ENCODE data around the gene TUBA8.
"Not testable (repeated sequence)": the region's sequence is repeated elsewhere in the genome, so short reads cannot be mapped to it uniquely, and the experiment has no call there.

Gene TUBA8

DNA sequence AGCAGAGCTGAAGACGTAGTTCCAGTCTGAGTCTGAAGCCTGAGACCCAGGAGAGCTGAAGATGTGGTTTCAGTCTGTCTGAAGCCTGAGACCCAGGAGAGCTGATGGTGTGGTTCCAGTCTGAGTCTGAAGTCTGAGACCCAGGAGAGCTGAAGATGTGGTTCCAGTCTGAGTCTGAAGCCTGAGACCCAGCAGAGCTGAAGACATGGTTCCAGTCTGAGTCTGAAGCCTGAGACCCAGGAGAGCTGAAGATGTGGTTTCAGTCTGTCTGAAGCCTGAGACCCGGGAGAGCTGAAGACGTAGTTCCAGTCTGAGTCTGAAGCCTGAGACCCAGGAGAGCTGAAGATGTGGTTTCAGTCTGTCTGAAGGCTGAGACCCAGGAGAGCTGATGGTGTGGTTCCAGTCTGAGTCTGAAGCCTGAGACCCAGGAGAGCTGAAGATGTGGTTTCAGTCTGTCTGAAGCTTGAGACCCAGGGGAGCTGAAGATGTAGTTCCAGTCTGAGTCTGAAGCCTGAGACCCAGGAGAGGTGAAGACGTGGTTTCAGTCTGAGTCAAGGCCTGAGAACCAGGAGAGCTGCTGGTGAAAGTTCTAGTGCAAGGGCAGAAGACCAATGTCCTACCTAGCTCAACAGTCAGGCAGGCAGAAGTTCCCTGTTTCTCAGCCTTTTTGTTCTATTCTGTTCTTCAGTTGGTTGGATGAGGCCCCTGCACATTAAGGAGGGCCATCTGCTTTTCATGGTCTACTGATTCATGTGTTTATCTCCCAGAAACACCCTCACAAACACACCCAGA, 3.9 kb upstream of the TUBA8 start:
- not testable (repeated sequence) for FAIRE-seq

DNA sequence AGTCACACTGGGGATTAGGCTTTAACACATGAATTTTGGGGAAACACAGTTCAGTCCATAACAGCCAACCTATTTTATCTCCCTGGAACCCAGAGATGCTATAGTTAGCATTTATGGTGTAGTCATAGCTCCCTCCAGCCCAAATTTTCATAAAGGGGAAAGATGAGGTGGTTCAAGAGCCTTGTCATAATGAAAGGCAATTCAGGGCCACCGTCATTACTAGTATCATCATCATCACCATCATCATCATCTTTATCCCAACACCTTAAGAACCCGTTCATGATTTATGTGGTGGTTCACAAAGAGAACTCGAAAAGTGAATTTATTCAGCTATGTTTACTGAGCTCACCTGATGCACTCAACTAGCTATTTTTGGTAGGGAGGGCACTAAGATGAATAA, 2.4 kb upstream of the TUBA8 start:
- FAIRE-seq: no peak

DNA sequence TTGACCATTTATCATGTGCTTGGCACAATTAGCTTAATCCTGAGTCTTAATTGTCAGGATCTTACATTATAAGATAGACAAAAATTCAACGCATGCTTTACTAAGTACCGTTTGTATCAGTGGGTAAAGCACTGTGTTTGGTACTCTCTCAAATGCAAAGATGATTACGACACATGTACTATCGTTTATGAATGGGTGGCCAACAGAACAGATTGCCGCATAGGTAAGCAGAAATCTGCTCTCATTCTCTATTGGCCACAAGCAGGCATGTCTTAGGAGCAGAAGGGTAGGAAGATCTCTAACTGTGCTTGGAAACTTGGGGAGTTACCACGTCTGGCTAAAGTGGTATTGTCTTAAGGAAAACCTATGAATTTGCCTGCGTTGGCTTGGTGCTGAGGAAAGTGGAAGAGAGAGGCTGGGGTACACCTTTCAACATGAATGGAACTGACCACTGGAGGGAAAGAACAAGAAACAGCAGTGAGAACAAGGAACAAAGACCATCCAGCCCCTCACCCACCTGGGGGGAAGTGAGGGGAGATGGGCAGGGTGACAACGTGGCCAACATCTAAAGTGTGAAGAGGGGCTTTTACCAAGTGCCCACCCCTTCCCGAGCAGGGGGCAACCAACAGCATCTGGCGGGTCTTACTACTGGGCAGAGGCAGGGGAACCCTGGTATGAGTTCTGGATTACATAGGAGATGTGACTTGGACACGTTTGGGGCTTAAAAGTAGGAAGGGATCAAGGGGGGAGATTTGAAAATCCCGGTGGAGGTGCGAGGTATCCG, 1.0 kb upstream of the TUBA8 start:
- FAIRE-seq: no peak

DNA sequence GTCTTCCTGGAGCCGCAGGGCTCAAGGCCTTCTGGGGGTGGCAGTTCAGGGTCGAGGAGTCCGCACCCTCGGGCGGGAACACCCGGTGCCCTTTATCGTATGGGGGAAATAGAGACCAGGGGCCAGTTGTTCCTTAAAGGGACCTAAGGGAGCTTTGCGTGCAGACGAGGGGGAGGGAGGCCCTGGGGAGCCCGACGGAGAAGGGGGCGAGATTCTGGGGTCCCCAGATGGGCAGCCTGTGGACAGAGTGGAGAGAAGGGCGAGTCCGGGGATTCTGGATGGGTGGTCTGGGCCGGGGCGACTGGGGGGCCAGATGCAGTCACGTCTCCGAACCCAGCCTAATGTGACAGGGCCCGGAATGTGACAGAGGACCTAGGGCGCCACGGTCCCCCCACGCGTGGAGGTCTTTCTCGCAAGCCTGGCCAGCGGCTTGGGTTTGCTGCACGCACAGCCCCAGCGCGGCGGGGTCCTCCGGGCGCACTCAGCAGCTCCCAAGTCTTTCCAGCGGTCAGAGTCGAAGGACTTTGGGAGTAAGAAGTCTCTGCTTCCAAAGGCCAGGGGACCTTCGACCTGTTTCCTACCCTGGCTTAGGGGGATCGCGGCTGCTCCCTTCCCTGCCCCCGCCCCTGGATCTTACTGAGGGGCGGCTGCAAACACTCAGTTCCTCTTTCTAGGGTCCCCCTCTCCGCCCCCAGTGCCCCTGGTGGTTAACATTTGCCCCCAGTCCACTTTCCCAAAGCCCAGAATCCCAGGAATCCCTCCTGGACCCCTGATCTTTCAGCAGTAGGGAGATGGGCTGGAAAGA, 547 bp downstream of the TUBA8 start:
- FAIRE-seq: no peak

DNA sequence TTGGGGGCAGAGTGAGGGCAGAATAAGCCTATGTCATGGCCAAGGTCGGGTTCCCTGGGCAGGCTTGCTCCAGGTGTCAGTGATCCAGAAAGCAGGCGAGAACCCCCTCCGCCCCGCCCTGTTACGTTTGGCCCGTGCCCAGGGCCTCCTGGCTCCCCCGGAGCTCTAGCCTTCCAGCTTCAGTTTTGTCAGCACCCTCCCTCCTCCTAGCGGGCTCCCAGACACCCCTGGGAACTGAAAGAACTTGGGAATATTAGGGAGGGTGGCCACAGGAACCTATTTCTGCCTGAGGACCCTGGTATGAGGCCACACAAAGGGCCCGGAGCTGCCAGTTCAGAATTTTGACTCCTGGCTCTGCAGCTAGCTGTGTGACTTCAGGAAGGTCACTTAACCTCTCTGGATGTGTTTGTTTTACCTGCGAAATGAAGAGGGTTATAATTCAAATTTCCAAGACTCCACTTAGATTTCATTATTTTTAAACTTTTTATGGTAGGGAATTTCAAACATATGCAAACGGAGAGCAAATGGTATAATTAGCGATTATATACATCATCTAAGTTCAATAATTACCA, 1.2 kb downstream of the TUBA8 start:
- no peak for FAIRE-seq

DNA sequence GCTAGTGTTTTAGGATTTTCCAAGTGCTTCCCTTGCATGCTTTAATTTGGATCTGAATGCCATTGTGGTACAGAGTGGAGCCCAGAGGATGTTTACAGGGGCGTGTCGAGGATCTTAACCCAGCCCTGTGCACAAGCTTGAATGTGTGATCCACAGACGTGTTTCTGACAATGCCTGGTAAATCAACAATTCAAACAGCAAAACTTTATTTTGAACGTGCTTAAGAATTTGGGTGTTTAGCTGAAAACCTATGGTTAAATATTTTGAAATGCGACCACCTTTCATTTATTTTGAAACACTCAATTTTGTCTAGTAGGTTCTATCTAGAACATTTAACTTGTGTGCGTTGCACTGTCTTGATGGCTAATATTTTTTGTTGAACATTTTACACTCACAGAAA, 1.8 kb downstream of the TUBA8 start:
- FAIRE-seq: no peak

DNA sequence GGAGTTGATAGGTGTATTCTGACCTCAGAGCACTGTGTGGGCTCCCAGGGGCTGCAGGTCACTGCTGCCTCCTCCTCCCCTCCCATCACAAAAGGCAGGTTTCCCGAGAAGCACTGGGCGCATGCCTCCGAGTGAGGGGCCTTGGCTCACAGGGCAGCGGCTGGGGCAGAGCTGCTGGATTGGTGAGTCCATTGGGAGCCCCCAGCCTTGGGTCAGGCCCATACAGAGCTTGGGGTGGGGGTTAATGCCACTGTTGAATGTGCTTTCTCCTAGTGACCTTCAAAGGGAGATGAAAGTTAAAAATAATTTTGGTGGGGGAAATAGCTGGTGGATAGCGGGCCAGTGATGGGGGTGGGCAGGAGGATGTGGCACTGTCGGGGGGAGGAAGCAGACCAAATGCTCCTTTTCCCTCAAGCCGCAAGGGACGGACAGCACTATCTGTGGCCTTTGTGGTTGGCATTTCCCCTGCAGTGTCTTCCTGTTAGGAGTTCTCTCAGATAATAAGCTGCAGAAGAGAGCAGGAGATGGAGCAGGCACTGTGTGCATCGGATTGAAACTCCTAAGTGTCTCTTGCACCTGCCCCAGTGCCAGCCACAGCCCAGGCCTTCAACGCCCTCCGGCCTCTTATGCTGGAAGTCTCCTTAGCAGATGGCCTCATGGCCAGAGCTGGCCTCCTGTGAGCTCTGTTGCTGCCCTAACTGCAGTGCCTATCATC, 3.2 kb downstream of the TUBA8 start:
- no peak for FAIRE-seq

DNA sequence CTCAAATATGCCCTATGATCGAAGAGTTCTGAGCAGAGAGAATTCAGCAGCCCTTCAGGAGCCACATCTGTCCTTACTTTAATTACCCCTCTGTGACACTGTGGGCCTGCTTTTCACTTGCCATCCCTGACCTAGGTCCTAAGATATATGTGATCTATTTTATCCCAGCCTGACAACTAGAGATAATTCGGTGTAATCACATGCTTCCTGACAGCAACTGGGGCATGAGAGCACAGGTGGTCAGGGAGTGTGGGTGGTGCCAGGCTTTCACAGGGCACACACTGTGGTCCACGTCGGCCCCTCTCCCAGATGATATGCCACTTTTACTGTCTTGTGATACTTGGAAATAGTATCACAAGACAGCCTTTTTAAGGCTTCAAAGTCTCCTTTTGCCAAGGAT, 3.9 kb downstream of the TUBA8 start:
- no peak for FAIRE-seq

DNA sequence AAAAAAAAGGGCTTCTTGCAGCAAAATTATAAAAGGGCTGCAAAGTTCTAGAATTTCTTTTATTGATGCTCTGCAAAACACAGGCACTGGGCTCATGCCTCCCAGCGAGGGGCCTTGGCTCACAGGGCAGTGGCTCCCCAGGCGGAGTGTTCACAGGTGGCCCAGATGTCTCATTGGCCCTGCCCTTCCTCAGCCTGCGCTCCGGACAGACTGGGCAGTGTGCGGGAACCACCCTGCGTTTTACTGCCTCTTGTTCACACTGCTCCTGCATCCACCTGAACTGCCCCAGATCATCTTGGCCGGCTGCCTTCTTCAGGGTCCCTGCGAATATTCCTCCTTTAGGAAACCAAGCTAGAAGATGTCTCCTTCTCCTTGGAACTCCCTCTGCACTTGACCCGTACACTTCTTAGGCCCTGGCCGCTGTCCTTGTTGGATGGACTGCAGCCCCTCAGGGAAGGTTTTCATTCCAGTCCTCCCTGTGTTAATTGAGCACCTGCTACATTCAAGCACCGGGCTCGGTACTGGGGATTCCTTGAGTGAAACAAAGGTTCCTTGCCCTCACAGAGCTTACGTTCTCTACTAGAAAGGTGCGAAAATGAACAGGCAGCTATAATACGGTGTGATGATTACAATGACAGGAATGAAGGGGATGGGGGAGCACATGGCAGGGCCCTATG, 4.5 kb downstream of the TUBA8 start:
- no peak for FAIRE-seq

DNA sequence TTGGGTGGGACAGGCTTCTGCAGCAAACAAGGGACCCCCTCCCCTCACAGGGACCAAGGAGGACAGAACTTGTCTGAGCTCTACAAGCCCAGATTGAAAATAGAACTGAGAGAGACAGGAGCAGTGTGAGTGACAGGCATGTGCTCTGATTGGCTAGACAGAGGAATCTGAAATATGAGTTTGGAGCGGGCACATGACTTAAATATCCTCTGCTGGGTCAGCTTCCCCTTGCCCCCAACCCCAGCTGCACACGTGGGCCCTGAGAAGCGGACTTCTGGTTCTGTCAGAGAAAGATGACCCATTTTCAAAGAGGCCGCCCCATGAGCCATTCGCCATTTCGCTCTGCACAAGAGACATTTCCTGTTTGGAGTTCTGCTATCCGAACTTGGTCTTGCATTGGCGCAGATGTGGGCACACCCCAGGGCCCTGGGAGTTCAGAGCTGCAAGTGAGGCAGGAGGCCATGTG, 5.3 kb downstream of the TUBA8 start:
- FAIRE-seq: no peak

DNA sequence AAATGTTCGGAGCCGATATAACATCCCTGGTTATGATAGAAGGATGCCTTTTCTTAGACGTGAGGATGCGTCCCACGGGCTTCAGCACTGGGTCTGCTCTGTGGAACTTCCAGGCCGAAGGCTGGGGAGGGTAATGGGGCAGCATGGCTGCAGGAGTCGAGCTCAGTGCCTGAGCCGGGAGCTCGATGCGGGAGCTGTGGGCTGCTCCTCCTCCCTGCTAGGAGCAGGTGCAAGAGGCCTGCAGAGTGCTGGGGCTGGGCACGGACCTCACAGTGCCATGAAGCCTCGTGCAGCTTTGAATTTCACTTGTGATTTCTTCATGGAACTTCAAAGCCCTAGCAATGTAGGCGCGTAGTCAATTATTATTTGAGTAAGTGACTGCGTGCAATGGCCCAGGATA, 6.0 kb downstream of the TUBA8 start:
- FAIRE-seq: no peak

DNA sequence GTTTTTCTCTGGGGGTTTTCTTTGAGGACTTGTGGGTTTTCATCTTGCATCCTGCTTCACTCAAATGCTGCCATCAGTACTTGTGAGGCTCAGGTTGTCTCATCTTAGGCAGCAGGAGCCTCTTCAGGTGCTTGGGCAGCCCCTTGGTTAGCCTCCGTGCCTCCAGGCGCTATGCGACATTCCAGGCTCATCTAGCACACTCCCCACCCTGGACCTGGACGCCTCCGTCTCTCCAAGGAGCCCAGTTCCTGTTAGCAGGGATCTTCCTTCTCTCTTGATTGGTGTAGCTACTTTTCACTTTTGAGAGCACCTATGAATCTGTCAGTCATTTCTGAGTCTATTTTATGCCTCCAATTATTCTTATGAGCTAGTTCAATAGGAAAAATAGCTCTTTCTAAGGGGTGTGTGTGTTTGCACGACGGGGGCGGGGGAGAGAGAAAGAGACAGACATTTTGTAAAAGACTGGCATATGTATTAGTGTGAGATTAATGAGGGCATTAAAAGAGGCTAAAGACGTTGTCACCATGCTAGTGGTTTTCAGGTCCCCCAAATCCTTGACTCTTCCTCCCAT, 7.8 kb downstream of the TUBA8 start:
- no peak for FAIRE-seq

DNA sequence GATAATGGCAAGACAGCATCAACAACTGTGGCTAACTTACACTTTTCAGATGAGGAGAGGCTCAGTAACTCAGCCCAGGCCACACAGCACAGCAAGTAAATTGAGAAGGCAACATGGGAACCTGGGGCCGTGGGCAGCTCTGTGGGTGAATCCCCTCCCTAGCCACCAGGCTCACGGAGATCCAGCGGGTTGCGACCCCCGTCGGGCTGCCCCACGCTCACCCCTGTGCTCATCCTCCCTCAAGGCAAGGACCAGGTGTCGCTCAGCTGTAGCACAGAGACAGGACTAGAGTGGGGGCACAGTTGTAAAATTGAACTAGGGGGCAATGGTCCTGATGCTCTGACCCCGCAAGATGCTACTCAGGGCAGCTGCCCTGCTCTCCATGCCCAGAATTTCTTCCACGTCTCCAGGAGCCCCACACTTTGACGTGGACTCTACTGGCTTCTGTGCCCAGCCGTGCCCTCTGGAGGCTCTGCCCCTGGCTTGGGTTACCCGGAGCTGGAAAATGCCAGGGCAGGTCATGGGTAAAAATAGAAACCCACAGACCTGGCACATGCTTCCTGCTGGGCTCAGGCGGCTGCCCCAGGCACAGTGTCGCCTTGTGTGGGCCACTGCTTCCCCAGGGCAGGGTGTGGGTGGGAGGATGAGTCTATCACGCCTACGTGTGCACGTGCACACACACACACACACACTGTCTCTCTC, 9.0 kb downstream of the TUBA8 start:
- FAIRE-seq: no peak

DNA sequence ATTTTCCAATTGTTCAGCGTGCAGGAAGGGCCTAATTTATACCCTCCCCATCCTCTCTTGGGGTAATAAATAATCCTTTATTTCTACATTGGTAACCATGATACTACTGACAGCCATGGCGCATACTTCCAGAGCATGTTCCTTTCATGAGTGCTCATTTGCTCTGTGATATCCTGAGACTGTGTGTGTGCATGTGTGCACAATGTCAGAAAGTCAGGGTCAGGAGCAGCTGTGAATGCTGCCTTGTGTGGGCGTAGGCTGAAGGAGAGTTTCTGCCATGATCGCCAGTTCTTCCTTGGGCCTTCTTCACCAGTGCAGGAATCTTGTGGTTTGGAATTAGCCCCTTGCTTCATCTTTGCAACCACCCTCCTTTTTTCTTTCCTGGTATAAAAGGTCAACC, 10.2 kb downstream of the TUBA8 start:
- no peak for FAIRE-seq

DNA sequence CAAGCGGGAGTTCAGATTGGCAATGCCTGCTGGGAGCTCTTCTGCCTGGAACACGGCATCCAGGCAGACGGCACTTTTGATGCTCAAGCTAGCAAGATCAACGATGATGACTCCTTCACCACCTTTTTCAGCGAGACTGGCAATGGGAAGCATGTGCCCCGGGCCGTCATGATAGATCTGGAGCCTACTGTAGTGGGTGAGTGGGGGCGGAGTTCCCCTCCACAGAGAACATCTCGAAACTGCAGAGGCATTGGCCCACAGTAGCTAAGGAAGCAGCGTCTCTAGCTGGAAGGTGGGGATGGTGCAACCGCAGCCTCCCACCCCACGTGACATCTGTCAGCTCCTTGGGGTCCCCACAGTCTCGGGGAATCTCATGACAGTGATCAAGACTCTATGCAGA, 10.9 kb downstream of the TUBA8 start:
- FAIRE-seq: no peak

DNA sequence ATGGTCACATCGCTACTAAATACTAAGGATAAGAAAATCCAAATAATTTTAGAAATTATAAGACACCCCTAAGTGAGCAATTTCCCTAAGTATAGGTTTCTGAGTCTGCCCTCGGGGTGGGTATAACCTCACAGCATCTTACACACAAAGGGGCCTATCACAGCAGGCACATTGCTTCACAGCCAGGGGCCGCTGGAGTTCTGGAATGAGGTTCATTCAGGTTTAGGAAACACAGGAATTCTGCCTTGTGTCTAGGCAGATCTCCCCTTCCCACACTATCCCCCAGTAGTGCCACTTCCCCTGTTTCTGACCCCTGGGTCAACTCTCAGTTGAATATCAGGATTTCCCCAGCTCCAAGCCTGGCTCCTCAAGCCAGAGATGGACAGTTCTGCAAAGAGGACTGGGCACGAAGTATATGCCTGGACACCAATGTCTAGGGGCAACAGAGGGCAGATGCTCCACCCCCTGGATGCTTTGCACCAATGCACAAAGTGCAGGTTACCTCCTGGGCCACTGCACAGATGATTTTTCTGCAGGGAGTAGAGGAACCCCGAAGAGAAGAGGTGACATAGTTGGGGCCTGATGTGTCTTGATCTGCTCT, 11.4 kb downstream of the TUBA8 start:
- FAIRE-seq: no peak

DNA sequence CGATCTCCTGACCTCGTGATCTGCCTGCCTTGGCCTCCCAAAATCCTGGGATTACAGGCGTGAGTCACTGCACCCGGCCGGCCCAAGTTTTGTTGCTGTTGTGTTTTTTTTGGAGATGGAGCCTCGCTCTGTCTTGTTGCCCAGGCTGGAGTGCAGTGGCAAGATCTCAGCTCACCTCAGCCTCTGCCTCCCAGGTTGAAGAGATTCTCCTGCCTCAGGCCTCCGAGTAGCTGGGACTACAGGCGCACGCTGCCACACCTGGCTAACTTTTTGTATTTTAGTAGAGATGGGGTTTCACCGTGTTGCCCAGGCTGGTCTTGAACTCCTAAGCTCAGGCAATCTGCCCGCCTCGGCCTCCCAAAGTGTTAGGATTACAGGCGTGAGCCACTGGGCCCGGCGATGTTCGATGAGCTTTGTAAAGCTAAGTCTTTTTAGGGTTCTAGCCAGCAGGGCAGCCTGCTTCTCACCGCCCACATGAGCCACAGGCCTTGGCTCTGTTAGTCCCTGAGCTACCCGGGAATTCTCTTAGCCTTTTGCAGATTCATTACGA, 12.9 kb downstream of the TUBA8 start:
- not testable (repeated sequence) for FAIRE-seq

DNA sequence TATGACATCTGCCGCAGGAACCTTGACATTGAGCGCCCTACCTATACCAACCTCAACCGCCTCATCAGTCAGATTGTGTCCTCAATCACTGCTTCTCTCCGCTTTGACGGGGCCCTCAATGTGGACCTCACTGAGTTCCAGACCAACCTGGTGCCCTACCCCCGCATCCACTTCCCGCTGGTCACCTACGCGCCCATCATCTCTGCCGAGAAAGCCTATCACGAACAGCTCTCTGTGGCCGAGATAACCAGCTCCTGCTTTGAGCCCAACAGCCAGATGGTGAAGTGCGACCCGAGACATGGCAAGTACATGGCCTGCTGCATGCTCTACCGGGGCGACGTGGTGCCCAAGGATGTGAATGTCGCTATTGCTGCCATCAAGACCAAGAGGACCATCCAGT, 16.0 kb downstream of the TUBA8 start:
- FAIRE-seq: no peak

DNA sequence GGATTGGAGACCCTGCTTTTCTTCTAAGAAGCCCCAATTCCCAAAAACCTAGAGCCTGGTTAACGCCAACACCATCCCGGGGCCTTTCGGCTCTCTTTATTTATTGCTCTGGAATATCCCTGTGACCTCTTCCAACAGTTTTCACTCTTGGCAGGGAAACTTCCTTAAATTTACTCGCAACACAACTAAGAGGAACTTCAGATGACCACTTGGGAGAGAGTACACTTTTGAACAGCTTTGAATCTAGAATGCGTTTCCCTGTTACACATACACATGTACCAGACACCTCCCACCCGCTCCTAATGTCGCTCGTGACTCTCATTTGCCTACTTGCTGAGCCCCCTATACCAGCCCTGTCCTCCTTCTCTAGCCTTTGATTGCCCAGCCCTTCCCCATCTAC, 19.4 kb downstream of the TUBA8 start:
- no peak for FAIRE-seq
